ENCODE data around the gene ARHGDIG.

- TF ChIP-seq ZFX (IDR thresholded peaks at IDR 0.05; ENCODE audit: borderline replicate concordance) (no peak), CTCF (IDR thresholded peaks at IDR 0.05) (no peak)
Measured at GRCh38 chr16:263182-263774, 17.1 kb upstream of the ARHGDIG start.

All from 22Rv1 (cell line).